ENCODE results near the gene PARP12. TPM values are rescaled to one million over a fixed set of nuclear protein-coding genes. Genes with fewer than 3 reads are reported as not detected.

Gene PARP12
- total RNA-seq, 1 donor from 2014 or later: 14.5 TPM

DNA sequence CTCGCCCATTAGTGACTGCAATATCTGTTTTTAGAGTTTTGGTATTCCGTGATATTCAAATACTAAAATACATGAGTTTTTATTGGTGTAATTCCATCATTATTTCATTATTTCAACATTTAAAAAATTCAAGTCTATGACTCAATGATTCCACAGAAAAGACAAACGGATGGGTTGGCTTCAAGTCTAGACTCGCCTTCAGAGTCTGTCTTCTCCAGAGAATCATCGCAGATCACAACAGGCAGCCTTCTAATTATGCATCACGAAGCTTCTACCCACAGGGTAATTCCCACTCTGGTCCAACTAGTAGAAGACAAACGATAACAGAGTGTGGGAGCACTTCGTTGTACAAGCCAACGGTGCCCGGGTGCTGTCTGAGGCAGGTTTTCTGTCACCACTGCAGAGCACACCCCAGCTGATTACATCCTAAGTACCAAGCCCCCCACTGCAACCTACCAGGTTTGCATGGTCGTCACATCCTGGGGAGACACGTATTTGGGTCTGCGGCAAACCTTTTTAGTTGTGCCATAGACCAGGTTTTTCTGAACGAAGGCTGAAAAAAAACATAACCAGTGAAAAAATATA is 28.9 kb downstream of the PARP12 start:
- no peaks in the 10 kb centered on the region for H3K36me3 Mint-ChIP-seq (ENCODE audit: low read depth, unreplicated experiment)
- H3K27me3 Mint-ChIP-seq (ENCODE audit: unreplicated experiment): peaks cover 3% of the 10 kb centered on the region
- no peak for DNase-seq (ENCODE audit: low spot score)
- no peak overlapping the region for H3K4me3 Mint-ChIP-seq (ENCODE audit: unreplicated experiment)
- H3K9me3 Mint-ChIP-seq (ENCODE audit: unreplicated experiment): no peaks in the 10 kb centered on the region
- peaks cover 21% of the 10 kb centered on the region for H3K4me1 Mint-ChIP-seq (ENCODE audit: unreplicated experiment)
- H3K27ac Mint-ChIP-seq (ENCODE audit: unreplicated experiment): no peak overlapping the region
- TF ChIP-seq, protein P1, sequence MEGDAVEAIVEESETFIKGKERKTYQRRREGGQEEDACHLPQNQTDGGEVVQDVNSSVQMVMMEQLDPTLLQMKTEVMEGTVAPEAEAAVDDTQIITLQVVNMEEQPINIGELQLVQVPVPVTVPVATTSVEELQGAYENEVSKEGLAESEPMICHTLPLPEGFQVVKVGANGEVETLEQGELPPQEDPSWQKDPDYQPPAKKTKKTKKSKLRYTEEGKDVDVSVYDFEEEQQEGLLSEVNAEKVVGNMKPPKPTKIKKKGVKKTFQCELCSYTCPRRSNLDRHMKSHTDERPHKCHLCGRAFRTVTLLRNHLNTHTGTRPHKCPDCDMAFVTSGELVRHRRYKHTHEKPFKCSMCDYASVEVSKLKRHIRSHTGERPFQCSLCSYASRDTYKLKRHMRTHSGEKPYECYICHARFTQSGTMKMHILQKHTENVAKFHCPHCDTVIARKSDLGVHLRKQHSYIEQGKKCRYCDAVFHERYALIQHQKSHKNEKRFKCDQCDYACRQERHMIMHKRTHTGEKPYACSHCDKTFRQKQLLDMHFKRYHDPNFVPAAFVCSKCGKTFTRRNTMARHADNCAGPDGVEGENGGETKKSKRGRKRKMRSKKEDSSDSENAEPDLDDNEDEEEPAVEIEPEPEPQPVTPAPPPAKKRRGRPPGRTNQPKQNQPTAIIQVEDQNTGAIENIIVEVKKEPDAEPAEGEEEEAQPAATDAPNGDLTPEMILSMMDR (IDR thresholded peaks at IDR 0.05; ENCODE audit: unreplicated experiment): no peak

DNA sequence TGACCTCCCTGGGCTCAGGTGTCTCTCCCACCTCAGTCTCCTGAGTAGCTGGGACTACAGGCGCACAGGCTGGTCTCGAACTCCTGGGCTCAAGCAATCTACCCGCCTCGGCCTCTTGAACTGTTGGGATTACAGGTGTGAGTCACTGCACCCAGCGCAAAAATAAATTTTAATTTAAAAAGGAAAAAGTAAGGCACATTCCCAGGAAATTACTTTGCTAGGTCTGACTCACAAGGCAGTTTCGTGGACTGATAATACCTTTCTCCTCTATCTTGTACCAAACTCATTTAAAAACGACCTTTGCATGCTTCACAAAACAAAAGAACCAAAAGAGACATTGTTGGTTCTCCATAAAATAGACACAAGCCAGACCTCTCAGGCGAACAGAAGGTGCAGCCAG is 29.7 kb downstream of the PARP12 start:
- peaks cover 5% of the 10 kb centered on the region for H3K27me3 Mint-ChIP-seq (ENCODE audit: unreplicated experiment)

DNA sequence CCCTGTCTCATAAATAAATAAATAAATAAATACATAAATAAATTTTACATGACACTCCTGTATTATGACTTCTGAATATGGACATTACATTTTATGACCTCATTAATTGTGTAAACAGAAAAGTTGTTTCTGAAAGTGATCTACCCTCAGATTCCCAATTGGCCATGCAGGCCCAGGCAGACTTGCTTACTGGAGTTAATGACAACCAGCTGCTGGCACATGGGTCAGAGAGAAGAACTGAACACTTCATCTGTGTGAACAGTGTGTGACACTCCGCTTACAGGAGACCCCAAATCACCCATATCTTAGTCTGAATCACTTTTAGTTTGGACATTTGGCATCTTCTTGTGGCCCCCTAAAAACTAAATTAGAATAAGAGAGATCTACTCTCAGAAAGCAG is 31.4 kb downstream of the PARP12 start:
- Mint-ChIP-seq H3K4me1 (ENCODE audit: unreplicated experiment) (peaks cover 8% of the 10 kb centered on the region), H3K27ac (ENCODE audit: unreplicated experiment) (no peak overlapping the region), H3K27me3 (ENCODE audit: unreplicated experiment) (peaks cover 9% of the 10 kb centered on the region), H3K9me3 (ENCODE audit: unreplicated experiment) (no peaks in the 10 kb centered on the region), H3K36me3 (ENCODE audit: low read depth, unreplicated experiment) (peaks cover 5% of the 10 kb centered on the region), H3K4me3 (ENCODE audit: unreplicated experiment) (no peak overlapping the region)
- TF ChIP-seq, protein P1 (IDR thresholded peaks at IDR 0.05; ENCODE audit: unreplicated experiment): no peak
- no peak for DNase-seq (ENCODE audit: low spot score)

More for the DNA sequence above, 29.7 kb downstream of the PARP12 start:
- H3K9me3 Mint-ChIP-seq (ENCODE audit: unreplicated experiment): no peaks in the 10 kb centered on the region
- TF ChIP-seq, protein P1 (IDR thresholded peaks at IDR 0.05; ENCODE audit: unreplicated experiment): no peak
- H3K27ac Mint-ChIP-seq (ENCODE audit: unreplicated experiment): no peak overlapping the region
- H3K36me3 Mint-ChIP-seq (ENCODE audit: low read depth, unreplicated experiment): peaks cover 4% of the 10 kb centered on the region
- DNase-seq (ENCODE audit: low spot score): no peak
- peaks cover 14% of the 10 kb centered on the region for H3K4me1 Mint-ChIP-seq (ENCODE audit: unreplicated experiment)
- no peak overlapping the region for H3K4me3 Mint-ChIP-seq (ENCODE audit: unreplicated experiment)

DNA sequence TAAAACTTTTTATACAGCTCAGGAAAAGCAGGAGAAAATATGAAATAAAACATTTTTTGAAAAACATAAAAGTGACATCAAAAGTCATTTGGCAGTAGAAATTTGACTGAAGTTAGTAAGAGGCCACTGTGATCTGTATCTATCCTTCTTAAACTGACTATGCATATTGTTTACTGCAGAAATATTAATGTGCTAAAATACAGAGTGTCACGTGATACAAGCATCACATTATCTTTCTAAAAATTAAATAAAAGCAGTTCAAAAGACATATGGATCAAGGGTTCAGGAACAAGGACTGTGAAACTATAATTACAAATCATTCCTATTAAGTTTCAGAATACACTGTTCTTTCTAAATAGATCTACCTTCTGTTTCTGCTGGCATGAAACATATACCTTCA is 33.7 kb downstream of the PARP12 start:
- Mint-ChIP-seq H3K36me3 (ENCODE audit: low read depth, unreplicated experiment) (peaks cover 16% of the 10 kb centered on the region), H3K9me3 (ENCODE audit: unreplicated experiment) (no peaks in the 10 kb centered on the region), H3K27me3 (ENCODE audit: unreplicated experiment) (peaks cover 9% of the 10 kb centered on the region), H3K27ac (ENCODE audit: unreplicated experiment) (no peak overlapping the region), H3K4me1 (ENCODE audit: unreplicated experiment) (no peaks in the 10 kb centered on the region), H3K4me3 (ENCODE audit: unreplicated experiment) (no peak overlapping the region)
- DNase-seq (ENCODE audit: low spot score): no peak
- TF ChIP-seq, protein P1 (IDR thresholded peaks at IDR 0.05; ENCODE audit: unreplicated experiment): no peak

DNA sequence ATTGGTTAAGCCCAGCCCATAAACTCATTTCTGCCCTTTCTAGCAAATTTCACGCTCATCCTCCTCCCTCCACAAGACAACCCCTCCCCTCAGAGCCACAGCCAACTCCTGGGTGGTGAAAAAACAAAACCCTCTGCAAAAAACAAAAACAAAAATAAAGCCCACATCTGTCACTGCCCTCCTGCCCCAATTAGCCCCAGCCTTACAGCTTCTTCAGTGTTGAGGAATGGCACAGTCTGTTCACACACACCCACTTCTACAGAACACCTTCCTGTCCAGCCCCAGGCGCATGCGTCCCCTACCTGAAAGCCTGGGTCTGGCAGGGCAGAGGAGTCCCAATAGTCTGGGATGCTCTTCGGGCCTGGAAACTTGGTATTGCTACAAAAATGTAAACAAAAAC is 34.4 kb downstream of the PARP12 start:
- TF ChIP-seq, protein P1 (IDR thresholded peaks at IDR 0.05; ENCODE audit: unreplicated experiment): no peak
- Mint-ChIP-seq H3K27ac (ENCODE audit: unreplicated experiment) (no peak overlapping the region), H3K4me3 (ENCODE audit: unreplicated experiment) (no peak overlapping the region), H3K9me3 (ENCODE audit: unreplicated experiment) (no peaks in the 10 kb centered on the region), H3K27me3 (ENCODE audit: unreplicated experiment) (peaks cover 9% of the 10 kb centered on the region), H3K36me3 (ENCODE audit: low read depth, unreplicated experiment) (peaks cover 17% of the 10 kb centered on the region), H3K4me1 (ENCODE audit: unreplicated experiment) (no peaks in the 10 kb centered on the region)
- DNase-seq (ENCODE audit: low spot score): no peak
